H9 (cell line): Measurements from ENCODE around the gene PCF11. TPM values are rescaled to one million over a fixed set of nuclear protein-coding genes. Genes with fewer than 3 reads are reported as not detected.

ENCODE experiments used
- DNase-seq: peaks from one replicate; pipeline ENCODE4 v3.0.0-alpha.2; 2017
- H2AFZ ChIP-seq: one replicate; pipeline ENCODE4 v1.6.1; 2013; ENCODE audit warnings: mild to moderate bottlenecking, low read length, control low read depth, moderate library complexity
- H2AK5ac ChIP-seq: 2 replicates; pipeline ENCODE4 v1.6.1; 2013; ENCODE audit warnings: low read length, control low read depth, mixed read lengths; ENCODE audit not compliant: insufficient read length
- H2BK120ac ChIP-seq: one replicate; pipeline ENCODE4 v1.6.1; 2013; ENCODE audit warnings: low read depth, mild to moderate bottlenecking, low read length, control low read depth, inconsistent platforms; ENCODE audit not compliant: poor library complexity, severe bottlenecking
- H2BK12ac ChIP-seq: 2 replicates; pipeline ENCODE4 v1.6.1; 2013; ENCODE audit warnings: low read length, control low read depth, mixed read lengths, low read depth; ENCODE audit not compliant: insufficient read length
- H2BK15ac ChIP-seq: 2 replicates; pipeline ENCODE4 v1.6.1; 2013; ENCODE audit warnings: low read depth, low read length, control low read depth
- H2BK20ac ChIP-seq: one replicate; pipeline ENCODE4 v1.6.1; 2013; ENCODE audit warnings: low read depth, mild to moderate bottlenecking, low read length, control low read depth, inconsistent platforms; ENCODE audit not compliant: poor library complexity, severe bottlenecking
- H2BK5ac ChIP-seq: 2 replicates; pipeline ENCODE4 v1.6.1; 2013; ENCODE audit warnings: low read length, control low read depth, mixed read lengths; ENCODE audit not compliant: insufficient read length
- H3K14ac ChIP-seq: 2 replicates; pipeline ENCODE4 v1.6.1; 2013; ENCODE audit warnings: low read length, control low read depth; ENCODE audit not compliant: insufficient read depth
- H3K18ac ChIP-seq: 2 replicates; pipeline ENCODE4 v1.6.1; 2013; ENCODE audit warnings: low read depth, mild to moderate bottlenecking, mixed read lengths, low read length, control low read depth; ENCODE audit not compliant: insufficient read length
- H3K23ac ChIP-seq: 2 replicates; pipeline ENCODE4 v1.6.1; 2013; ENCODE audit warnings: low read length, control low read depth, mixed read lengths, low read depth; ENCODE audit not compliant: insufficient read length
- H3K23me2 ChIP-seq: 2 replicates; pipeline ENCODE4 v1.6.1; 2013; ENCODE audit warnings: low read depth, mild to moderate bottlenecking, mixed read lengths, low read length, control low read depth; ENCODE audit not compliant: insufficient read length, poor library complexity, severe bottlenecking
- H3K27ac ChIP-seq: 2 replicates; pipeline ENCODE4 v1.5.1; 2013; ENCODE audit warnings: low read length, control low read depth, mixed read lengths, low read depth; ENCODE audit not compliant: insufficient read length
- H3K27me3 ChIP-seq: 2 replicates; pipeline ENCODE4 v1.6.1; 2013; ENCODE audit warnings: low read length, control low read depth, inconsistent platforms; ENCODE audit not compliant: insufficient read depth
- H3K4ac ChIP-seq: 2 replicates; pipeline ENCODE4 v1.6.1; 2013; ENCODE audit warnings: low read depth, mild to moderate bottlenecking, control low read depth, inconsistent platforms, low read length, moderate library complexity
- H3K4me1 ChIP-seq: 2 replicates; pipeline ENCODE4 v1.6.1; 2013; ENCODE audit warnings: low read length, control low read depth, inconsistent platforms; ENCODE audit not compliant: insufficient read depth
- H3K4me2 ChIP-seq: 2 replicates; pipeline ENCODE4 v1.6.1; 2013; ENCODE audit warnings: low read length, control low read depth, mixed read lengths; ENCODE audit not compliant: insufficient read length, insufficient read depth
- H3K56ac ChIP-seq: 2 replicates; pipeline ENCODE4 v1.6.1; 2013; ENCODE audit warnings: low read depth, mild to moderate bottlenecking, mixed read lengths, low read length, control low read depth; ENCODE audit not compliant: insufficient read length
- H3K79me1 ChIP-seq: 2 replicates; pipeline ENCODE4 v1.6.1; 2013; ENCODE audit warnings: low read depth, mild to moderate bottlenecking, moderate library complexity, low read length, control low read depth, inconsistent platforms; ENCODE audit not compliant: insufficient read depth, poor library complexity, severe bottlenecking
- H3K79me2 ChIP-seq: 2 replicates; pipeline ENCODE4 v1.6.1; 2013; ENCODE audit warnings: low read length, control low read depth, inconsistent platforms; ENCODE audit not compliant: insufficient read depth
- H3K9ac ChIP-seq: 2 replicates; pipeline ENCODE4 v1.6.1; 2013; ENCODE audit warnings: low read length, control low read depth, mixed read lengths; ENCODE audit not compliant: insufficient read length; ENCODE audit errors: extremely low read depth
- H3K9me3 ChIP-seq: one replicate; pipeline ENCODE4 v1.6.1; 2013; ENCODE audit warnings: low read depth, low read length, inconsistent platforms; ENCODE audit not compliant: control insufficient read depth
- H3T11ph ChIP-seq: one replicate; pipeline ENCODE4 v1.6.1; 2013; ENCODE audit warnings: mild to moderate bottlenecking, low read length, control low read depth, inconsistent platforms
- H4K20me1 ChIP-seq: one replicate; pipeline ENCODE4 v1.6.1; 2013; ENCODE audit not compliant: control insufficient read depth, insufficient read length, insufficient read depth
- H4K5ac ChIP-seq: 2 replicates; pipeline ENCODE4 v1.6.1; 2013; ENCODE audit warnings: low read depth, mild to moderate bottlenecking, mixed read lengths, low read length, control low read depth; ENCODE audit not compliant: insufficient read length
- H4K8ac ChIP-seq: replicated peaks from 2 replicates; pipeline ENCODE4 v1.6.1; 2013; ENCODE audit warnings: low read length, control low read depth, mixed read lengths, low read depth; ENCODE audit not compliant: insufficient read length
- H4K91ac ChIP-seq: 2 replicates; pipeline ENCODE4 v1.6.1; 2013; ENCODE audit warnings: low read depth, mild to moderate bottlenecking, moderate library complexity, mixed read lengths, low read length, control low read depth; ENCODE audit not compliant: insufficient read length
- H3K27ac Mint-ChIP-seq, 3 experiments: 2 replicates in 2 of 3; 3 replicates in 1 of 3; pipeline ENCODE4 v1.8.0; 2020 to 2021; ENCODE audit warnings: mixed read lengths in 3 of 3, mild to moderate bottlenecking in 1 of 3, moderate library complexity in 1 of 3
- H3K27me3 Mint-ChIP-seq: 2 replicates; pipeline ENCODE4 v1.8.0; 2021; ENCODE audit warnings: low read depth, mild to moderate bottlenecking, moderate library complexity, mixed read lengths
- H3K36me3 Mint-ChIP-seq, 3 experiments: 2 replicates in 2 of 3; 3 replicates in 1 of 3; pipeline ENCODE4 v1.8.0; 2020 to 2021; ENCODE audit warnings: low read depth in 3 of 3, mixed read lengths in 3 of 3; ENCODE audit not compliant: insufficient read depth in 1 of 3
- H3K4me1 Mint-ChIP-seq, 2 experiments: 2 replicates each; pipeline ENCODE4 v1.8.0; 2020; ENCODE audit warnings: mixed read lengths in 2 of 2
- H3K4me3 Mint-ChIP-seq, 2 experiments: 2 replicates in 1 of 2; 3 replicates in 1 of 2; pipeline ENCODE4 v1.8.0; 2020 to 2021; ENCODE audit warnings: mild to moderate bottlenecking in 2 of 2, mixed read lengths in 2 of 2, moderate library complexity in 1 of 2
- H3K9me3 Mint-ChIP-seq, 2 experiments: 2 replicates in 1 of 2; 3 replicates in 1 of 2; pipeline ENCODE4 v1.8.0; 2020; ENCODE audit warnings: mild to moderate bottlenecking in 2 of 2, mixed read lengths in 2 of 2, moderate library complexity in 1 of 2
- WGBS: extraction: QIAGEN DNeasy Blood & Tissue Kit; methylation state at CpG from one replicate; pipeline ENCODE4 v1.1.7; 2013; ENCODE audit warnings: missing lambda C conversion rate, low lambda C conversion rate, mixed read lengths; ENCODE audit not compliant: insufficient read length; ENCODE audit errors: extremely low coverage; 5-methylcytosine and 5-hydroxymethylcytosine counted together
- total RNA-seq: library from RNA; stranded (reverse); gene quantifications from 2 replicates; pipeline ENCODE4 v1.2.1, GENCODE V29; 2021
- TF ChIP-seq, protein P1 (sequence below): fragments of 200-600 bp; sonication (generic); conservative IDR thresholded peaks from 3 replicates; pipeline ENCODE4 v1.8.0; 2021; ENCODE audit warnings: antibody characterized with exemption, mild to moderate bottlenecking

The PCF11 gene
- total RNA-seq, 1 experiment from 2014 or later = 50.9 TPM

DNA sequence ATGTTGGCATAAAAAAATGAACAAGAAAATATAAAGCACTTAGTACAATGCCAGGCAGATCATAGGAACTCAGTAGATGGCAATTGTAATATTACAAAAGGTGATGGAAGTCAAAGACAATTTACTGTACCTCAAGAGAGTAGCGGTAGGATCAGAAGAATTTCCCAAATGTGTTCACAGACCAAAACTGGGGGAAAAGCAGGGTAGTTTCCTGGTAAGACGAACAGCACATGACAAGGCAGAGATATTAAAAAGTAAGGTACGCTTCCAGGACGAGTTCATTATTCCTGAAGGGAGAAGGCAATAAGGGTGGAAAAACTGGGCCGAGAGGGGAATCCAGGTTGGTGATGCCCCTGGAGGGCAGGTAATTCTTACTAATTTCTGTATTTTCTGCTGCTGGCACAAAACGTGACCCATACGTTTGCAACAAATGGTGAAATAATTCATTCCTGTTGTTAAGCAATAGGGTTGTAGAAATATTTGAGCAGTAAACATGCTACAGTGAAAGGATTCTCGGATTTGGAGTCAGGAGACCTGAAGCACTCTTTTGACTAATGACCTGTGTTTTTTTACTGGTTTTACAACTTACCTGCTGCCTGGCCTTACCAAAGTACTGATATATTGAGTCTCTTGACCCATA, 35.8 kb downstream of the PCF11 start:
- TF ChIP-seq, protein P1, sequence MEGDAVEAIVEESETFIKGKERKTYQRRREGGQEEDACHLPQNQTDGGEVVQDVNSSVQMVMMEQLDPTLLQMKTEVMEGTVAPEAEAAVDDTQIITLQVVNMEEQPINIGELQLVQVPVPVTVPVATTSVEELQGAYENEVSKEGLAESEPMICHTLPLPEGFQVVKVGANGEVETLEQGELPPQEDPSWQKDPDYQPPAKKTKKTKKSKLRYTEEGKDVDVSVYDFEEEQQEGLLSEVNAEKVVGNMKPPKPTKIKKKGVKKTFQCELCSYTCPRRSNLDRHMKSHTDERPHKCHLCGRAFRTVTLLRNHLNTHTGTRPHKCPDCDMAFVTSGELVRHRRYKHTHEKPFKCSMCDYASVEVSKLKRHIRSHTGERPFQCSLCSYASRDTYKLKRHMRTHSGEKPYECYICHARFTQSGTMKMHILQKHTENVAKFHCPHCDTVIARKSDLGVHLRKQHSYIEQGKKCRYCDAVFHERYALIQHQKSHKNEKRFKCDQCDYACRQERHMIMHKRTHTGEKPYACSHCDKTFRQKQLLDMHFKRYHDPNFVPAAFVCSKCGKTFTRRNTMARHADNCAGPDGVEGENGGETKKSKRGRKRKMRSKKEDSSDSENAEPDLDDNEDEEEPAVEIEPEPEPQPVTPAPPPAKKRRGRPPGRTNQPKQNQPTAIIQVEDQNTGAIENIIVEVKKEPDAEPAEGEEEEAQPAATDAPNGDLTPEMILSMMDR = no peak
- no peak for DNase-seq
- peaks cover 2% of the 10 kb centered on the region for H3K27me3 Mint-ChIP-seq

More for the DNA sequence above, 35.8 kb downstream of the PCF11 start:
- H3K27me3 ChIP-seq = no peaks in the 10 kb centered on the region; the same call in 1 of the 2 replicates
- H3K79me1 ChIP-seq = no peaks in the 10 kb centered on the region
- no peaks in the 10 kb centered on the region for H3K9me3 ChIP-seq
- Mint-ChIP-seq H3K9me3 (no peaks in the 10 kb centered on the region), H3K4me3 (peak overlapping the region; percentile 97 to 99), H3K36me3 (peaks cover 5 to 38% (median 33%) of the 10 kb centered on the region in 3 experiments; a peak in 5 of 7 replicates), H3K27ac (peak overlapping the region; percentile 84 to 98 (median 91); a peak in 6 of 7 replicates), H3K4me1 (peaks cover 13% of the 10 kb centered on the region in 2 experiments)
- peak overlapping the region; percentile 97 for H3K9ac ChIP-seq
- no peak overlapping the region for H4K5ac ChIP-seq
- no peak overlapping the region for H2BK12ac ChIP-seq
- peak overlapping the region; percentile 96; the same call in 1 of the 2 replicates for H3K14ac ChIP-seq
- H2BK15ac ChIP-seq = no peak overlapping the region
- no peak overlapping the region for H2BK120ac ChIP-seq
- H2AFZ ChIP-seq = no peak overlapping the region
- no peak overlapping the region for H3K27ac ChIP-seq
- H3K4me2 ChIP-seq = peak overlapping the region; percentile 91
- no peak overlapping the region for H3T11ph ChIP-seq
- no peak overlapping the region for H3K23ac ChIP-seq
- no peak overlapping the region for H4K8ac ChIP-seq
- H3K4me1 ChIP-seq = no peaks in the 10 kb centered on the region
- H2AK5ac ChIP-seq = no peak overlapping the region
- WGBS = no CpG with 5 or more reads among the region's 8 CpGs
- no peaks in the 10 kb centered on the region for H4K20me1 ChIP-seq
- H2BK5ac ChIP-seq = no peak overlapping the region
- H3K18ac ChIP-seq = peak overlapping the region; percentile 90
- H2BK20ac ChIP-seq = no peak overlapping the region
- peaks cover 7% of the 10 kb centered on the region; the same call in 1 of the 2 replicates for H3K79me2 ChIP-seq
- peaks cover 19% of the 10 kb centered on the region for H3K23me2 ChIP-seq
- peak overlapping the region; percentile 53 for H3K56ac ChIP-seq
- no peak overlapping the region for H3K4ac ChIP-seq
- H4K91ac ChIP-seq = no peak overlapping the region
